ENCODE measurements around the gene AIFM2.
"Not testable (repeated sequence)": the region's sequence is repeated elsewhere in the genome, so short reads cannot be mapped to it uniquely, and the experiment has no call there.

AIFM2 gene

DNA sequence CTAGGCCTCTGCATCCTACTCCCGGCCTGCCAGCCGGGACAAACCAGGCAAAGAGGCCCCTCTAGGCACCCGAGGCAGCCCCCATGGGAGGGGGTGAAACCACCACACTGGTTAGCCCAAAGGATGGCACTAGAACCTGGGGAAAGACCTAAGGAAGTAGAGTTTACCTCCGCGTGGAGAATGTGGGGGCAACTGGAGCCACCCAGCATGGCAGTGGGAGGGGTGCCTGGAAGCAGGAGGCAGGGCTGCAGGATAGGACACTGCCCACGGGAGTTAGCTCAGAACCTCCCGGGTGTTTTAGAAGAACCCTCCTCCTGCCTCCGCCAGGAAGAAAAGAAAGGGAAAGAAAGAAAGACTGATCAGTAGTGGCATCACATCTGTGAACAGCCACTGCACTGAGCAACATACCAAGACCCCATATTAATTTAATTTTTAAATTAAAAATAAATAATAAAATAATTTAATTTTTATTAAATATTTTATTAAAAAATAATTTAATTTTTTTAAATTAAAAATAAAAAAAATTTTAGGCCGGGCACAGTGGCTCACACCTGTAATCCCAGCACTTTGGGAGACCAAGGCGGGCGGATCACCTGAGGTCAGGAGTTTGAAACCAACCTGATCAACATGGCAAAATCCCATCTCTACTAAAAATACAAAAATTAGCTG, 11.2 kb downstream of the AIFM2 start:
- no peak overlapping the region for H3K27ac Mint-ChIP-seq
- H3K9me3 Mint-ChIP-seq = no peaks in the 10 kb centered on the region
- peaks cover 2% of the 10 kb centered on the region for H3K4me1 Mint-ChIP-seq (ENCODE audit: low read depth)
- DNase-seq = no peak
- no peak overlapping the region for H3K4me3 Mint-ChIP-seq
- H3K27me3 Mint-ChIP-seq = no peaks in the 10 kb centered on the region
- peaks cover 34% of the 10 kb centered on the region for H3K36me3 Mint-ChIP-seq (ENCODE audit: low read depth)

- Mint-ChIP-seq H3K9me3 (no peaks in the 10 kb centered on the region), H3K27me3 (no peaks in the 10 kb centered on the region), H3K27ac (no peak overlapping the region), H3K36me3 (ENCODE audit: low read depth) (peaks cover 40% of the 10 kb centered on the region), H3K4me1 (ENCODE audit: low read depth) (peaks cover 9% of the 10 kb centered on the region), H3K4me3 (no peak overlapping the region)
- no peak for DNase-seq
These were observed 12.2 kb downstream of the AIFM2 start for GRCh38 chr10:70120417-70120816.

DNA sequence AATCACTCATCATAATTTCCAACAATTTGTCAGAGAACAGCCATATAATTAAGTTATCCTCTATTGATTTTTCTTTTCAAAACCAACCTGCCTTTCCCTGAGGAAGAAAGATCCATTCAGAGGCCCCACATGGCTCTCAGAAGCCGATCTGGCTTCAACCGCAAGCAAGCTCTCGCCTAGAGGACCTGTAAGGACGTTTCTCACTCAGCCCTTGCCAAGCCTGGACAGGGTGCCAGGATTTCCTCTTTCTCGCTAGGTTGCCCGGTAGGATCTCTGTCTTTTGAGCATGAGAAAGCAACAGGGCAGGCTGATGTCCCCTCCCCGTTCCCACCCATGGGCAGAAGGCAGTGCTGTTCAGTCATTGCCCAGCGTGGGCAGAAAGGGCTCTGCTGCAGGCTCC, 13.0 kb downstream of the AIFM2 start:
- Mint-ChIP-seq H3K9me3 (no peaks in the 10 kb centered on the region), H3K36me3 (ENCODE audit: low read depth) (peaks cover 47% of the 10 kb centered on the region), H3K4me3 (no peak overlapping the region), H3K27me3 (no peaks in the 10 kb centered on the region), H3K27ac (no peak overlapping the region), H3K4me1 (ENCODE audit: low read depth) (peaks cover 9% of the 10 kb centered on the region)
- no peak for DNase-seq

DNA sequence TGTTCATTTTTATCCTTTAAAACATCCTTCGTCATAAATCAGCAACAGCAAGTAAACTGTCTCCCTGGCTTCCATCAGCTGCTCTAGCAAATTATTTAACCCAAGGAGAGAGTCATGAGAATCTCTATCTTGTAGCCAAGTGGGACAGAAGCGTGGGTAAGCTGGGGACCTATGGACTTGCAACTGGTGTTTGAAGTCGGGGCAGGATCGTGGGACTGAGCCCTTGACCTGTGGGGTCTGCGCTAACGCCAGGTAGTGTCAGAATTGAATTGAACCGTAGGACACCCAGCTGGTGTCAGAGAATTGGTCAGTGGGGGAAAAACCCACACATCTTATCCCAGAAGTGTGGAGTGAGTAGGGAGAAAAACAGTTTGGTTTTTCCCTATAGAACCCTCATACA, 13.4 kb downstream of the AIFM2 start:
- H3K4me3 Mint-ChIP-seq = no peak overlapping the region
- no peaks in the 10 kb centered on the region for H3K27me3 Mint-ChIP-seq
- no peaks in the 10 kb centered on the region for H3K9me3 Mint-ChIP-seq
- no peak for DNase-seq
- peaks cover 9% of the 10 kb centered on the region for H3K4me1 Mint-ChIP-seq (ENCODE audit: low read depth)
- peaks cover 50% of the 10 kb centered on the region for H3K36me3 Mint-ChIP-seq (ENCODE audit: low read depth)
- H3K27ac Mint-ChIP-seq = no peak overlapping the region

DNA sequence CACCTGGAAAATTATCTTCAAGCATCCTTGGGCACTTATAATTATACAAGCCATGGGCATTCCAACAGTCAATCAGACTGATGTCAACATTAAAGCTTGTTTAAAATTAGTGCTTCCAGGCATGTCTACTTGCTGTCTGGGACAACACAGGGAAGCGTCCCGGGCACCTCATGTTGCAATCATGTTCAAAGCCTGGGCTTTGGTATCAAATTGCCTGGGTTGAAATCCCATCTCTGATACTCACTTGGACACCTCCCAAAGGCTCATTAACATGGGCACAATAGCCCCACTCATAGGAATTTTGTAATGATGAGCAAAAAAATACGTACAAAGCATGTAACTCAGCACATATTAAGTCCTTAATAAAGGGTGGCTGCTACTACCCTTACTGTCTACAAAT, 14.4 kb downstream of the AIFM2 start:
- H3K9me3 Mint-ChIP-seq = no peaks in the 10 kb centered on the region
- H3K4me3 Mint-ChIP-seq = no peak overlapping the region
- no peaks in the 10 kb centered on the region for H3K27me3 Mint-ChIP-seq
- no peak overlapping the region for H3K27ac Mint-ChIP-seq
- H3K4me1 Mint-ChIP-seq (ENCODE audit: low read depth) = peaks cover 9% of the 10 kb centered on the region
- DNase-seq = no peak
- peaks cover 54% of the 10 kb centered on the region for H3K36me3 Mint-ChIP-seq (ENCODE audit: low read depth)

- Mint-ChIP-seq H3K36me3 (ENCODE audit: low read depth) (peaks cover 59% of the 10 kb centered on the region), H3K4me1 (ENCODE audit: low read depth) (peaks cover 9% of the 10 kb centered on the region), H3K9me3 (no peaks in the 10 kb centered on the region), H3K27ac (no peak overlapping the region), H3K27me3 (no peaks in the 10 kb centered on the region), H3K4me3 (no peak overlapping the region)
- no peak for DNase-seq
These were observed 15.0 kb downstream of the AIFM2 start for GRCh38 chr10:70117646-70118045.

DNA sequence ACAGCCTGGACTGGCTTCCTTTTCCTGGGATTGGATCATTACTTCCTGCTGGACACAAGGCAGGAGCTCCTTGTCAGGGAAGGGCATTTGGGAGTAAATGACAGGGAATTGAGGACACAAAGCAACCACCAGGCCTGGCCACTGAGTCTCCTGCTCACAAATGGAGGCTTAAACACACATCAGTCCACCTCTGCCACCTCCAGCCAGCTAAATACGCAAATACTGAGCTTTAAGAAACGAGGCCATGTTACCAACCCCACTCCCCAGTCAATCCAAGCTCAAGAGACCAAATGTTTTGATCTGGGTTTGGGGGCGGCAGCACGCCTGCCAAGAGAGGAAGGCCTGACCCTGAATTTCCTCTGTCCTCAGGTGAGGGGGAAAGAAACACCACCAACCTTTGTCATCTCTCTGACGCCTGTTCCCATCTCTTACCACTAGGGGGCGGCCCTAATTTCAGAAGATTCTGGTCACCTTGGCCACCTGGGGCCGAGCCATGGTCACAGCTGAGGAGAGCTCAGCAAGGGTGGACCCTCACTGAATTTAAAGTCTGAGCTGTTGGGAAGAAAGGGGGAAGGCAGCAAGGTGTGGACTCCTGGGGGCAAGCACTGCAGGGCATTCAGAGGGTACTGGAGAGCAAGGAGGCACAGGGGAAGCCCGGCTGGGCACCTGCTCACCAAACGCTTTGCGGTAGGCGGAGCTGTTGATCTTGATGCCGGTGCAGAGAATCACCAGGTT, 16.5 kb downstream of the AIFM2 start:
- Mint-ChIP-seq H3K4me1 (ENCODE audit: low read depth) (peaks cover 9% of the 10 kb centered on the region), H3K4me3 (no peak overlapping the region), H3K27ac (no peak overlapping the region), H3K9me3 (no peaks in the 10 kb centered on the region), H3K36me3 (ENCODE audit: low read depth) (peaks cover 65% of the 10 kb centered on the region), H3K27me3 (no peaks in the 10 kb centered on the region)
- peak; percentile 71 for DNase-seq

GRCh38 chr10:70114902-70115301, 17.7 kb downstream of the AIFM2 start:
- peaks cover 9% of the 10 kb centered on the region for H3K4me1 Mint-ChIP-seq (ENCODE audit: low read depth)

DNA sequence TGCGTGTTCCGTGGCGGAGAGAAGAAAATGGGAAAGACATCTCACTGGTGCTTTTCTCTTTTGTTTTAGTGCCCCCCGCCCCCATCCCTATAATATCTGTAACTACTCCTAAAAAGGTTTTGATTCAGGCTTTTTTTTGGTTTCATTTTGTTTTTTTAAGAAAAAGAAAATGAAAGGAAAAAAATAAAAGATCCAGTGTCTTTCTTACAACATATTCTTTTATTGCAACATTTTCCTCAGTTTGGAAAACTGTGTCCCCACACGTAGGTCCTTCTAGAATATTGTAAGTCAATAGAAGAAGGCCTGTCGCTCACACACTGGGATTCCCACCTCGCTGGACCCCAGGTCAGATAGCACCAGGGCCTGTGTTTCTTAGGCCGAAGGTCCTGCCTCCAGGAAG, 20.6 kb downstream of the AIFM2 start:
- Mint-ChIP-seq H3K4me3 (no peak overlapping the region), H3K27ac (peak overlapping the region; percentile 59), H3K9me3 (no peaks in the 10 kb centered on the region), H3K36me3 (ENCODE audit: low read depth) (peaks cover 64% of the 10 kb centered on the region), H3K4me1 (ENCODE audit: low read depth) (peaks cover 14% of the 10 kb centered on the region), H3K27me3 (no peaks in the 10 kb centered on the region)
- no peak for DNase-seq

More at GRCh38 chr10:70114902-70115301, 17.7 kb downstream of the AIFM2 start:
- Mint-ChIP-seq H3K36me3 (ENCODE audit: low read depth) (peaks cover 62% of the 10 kb centered on the region), H3K27ac (no peak overlapping the region), H3K4me3 (no peak overlapping the region), H3K27me3 (no peaks in the 10 kb centered on the region), H3K9me3 (no peaks in the 10 kb centered on the region)
- no peak for DNase-seq

- H3K4me1 Mint-ChIP-seq (ENCODE audit: low read depth) = peaks cover 12% of the 10 kb centered on the region
- no peaks in the 10 kb centered on the region for H3K27me3 Mint-ChIP-seq
- H3K27ac Mint-ChIP-seq = peak overlapping the region; percentile 37
- no peaks in the 10 kb centered on the region for H3K9me3 Mint-ChIP-seq
- peaks cover 64% of the 10 kb centered on the region for H3K36me3 Mint-ChIP-seq (ENCODE audit: low read depth)
- no peak overlapping the region for H3K4me3 Mint-ChIP-seq
- no peak for DNase-seq
These were observed 21.1 kb downstream of the AIFM2 start for GRCh38 chr10:70111496-70111895.

GRCh38 chr10:70109064-70109729, 23.4 kb downstream of the AIFM2 start:
- Mint-ChIP-seq H3K9me3 (no peaks in the 10 kb centered on the region), H3K36me3 (ENCODE audit: low read depth) (peaks cover 50% of the 10 kb centered on the region), H3K4me3 (no peak overlapping the region), H3K27me3 (no peaks in the 10 kb centered on the region), H3K4me1 (ENCODE audit: low read depth) (peaks cover 6% of the 10 kb centered on the region), H3K27ac (no peak overlapping the region)
- DNase-seq = no peak

GRCh38 chr10:70106958-70107791, 25.4 kb downstream of the AIFM2 start:
- H3K27ac Mint-ChIP-seq = peak overlapping the region; percentile 76

DNA sequence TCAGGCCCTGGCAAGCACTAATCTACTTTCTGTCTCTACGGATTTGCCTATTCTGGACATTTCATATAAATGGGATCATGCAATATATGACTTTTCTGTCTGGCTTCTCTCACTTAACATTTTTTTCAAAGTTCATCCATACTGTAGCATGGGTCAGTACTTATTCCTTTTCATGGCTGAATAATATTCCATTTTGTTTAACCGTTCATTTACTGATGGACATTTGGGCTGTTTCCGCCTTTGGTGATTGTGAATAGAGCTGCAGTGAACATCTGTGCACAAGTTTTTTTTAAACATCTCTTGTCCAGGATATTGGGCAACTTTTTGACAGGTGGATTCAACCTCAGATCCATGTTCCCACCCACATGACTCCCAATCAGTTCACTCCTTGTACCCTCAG, 31.0 kb downstream of the AIFM2 start:
- H3K9me3 Mint-ChIP-seq = no peaks in the 10 kb centered on the region
- H3K4me1 Mint-ChIP-seq (ENCODE audit: low read depth) = peaks cover 3% of the 10 kb centered on the region
- no peak overlapping the region for H3K4me3 Mint-ChIP-seq
- H3K36me3 Mint-ChIP-seq (ENCODE audit: low read depth) = peaks cover 36% of the 10 kb centered on the region
- no peak overlapping the region for H3K27ac Mint-ChIP-seq
- H3K27me3 Mint-ChIP-seq = no peaks in the 10 kb centered on the region
- no peak for DNase-seq

More at GRCh38 chr10:70106958-70107791, 25.4 kb downstream of the AIFM2 start:
- no peaks in the 10 kb centered on the region for H3K27me3 Mint-ChIP-seq
- H3K4me3 Mint-ChIP-seq = no peak overlapping the region
- no peak for DNase-seq
- peaks cover 6% of the 10 kb centered on the region for H3K4me1 Mint-ChIP-seq (ENCODE audit: low read depth)
- H3K36me3 Mint-ChIP-seq (ENCODE audit: low read depth) = peaks cover 40% of the 10 kb centered on the region
- H3K9me3 Mint-ChIP-seq = no peaks in the 10 kb centered on the region

DNA sequence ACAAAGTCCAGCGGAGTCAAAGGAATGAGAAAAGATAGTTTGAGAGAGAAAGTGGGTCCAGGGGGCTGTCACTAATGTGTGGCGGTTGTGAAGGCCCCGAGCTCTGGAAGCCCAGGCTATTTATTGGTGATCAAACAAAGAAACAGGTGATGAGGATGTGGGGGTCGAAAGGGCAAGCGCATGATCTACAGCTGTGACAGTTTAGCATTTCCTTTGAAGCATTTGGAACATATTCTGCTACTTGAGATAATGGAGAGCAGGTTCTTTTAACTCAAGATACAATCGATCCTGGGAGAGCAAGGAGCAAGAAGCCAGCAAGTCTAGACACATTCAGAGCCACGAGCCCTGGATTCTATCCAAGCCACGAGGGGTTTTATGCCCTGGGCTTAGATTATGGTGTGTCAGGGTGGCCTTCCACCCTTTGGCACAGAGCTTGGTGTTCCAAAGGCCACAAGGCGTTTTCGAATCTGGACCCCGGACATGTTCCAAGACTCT, 31.5 kb downstream of the AIFM2 start:
- H3K4me3 Mint-ChIP-seq; H3K9me3 Mint-ChIP-seq; H3K4me1 Mint-ChIP-seq (ENCODE audit: low read depth); H3K27me3 Mint-ChIP-seq; H3K27ac Mint-ChIP-seq; DNase-seq: not testable (repeated sequence)
- peaks cover 37% of the 10 kb centered on the region for H3K36me3 Mint-ChIP-seq (ENCODE audit: low read depth)
